HepG2 (cell line): ENCODE data around the gene CD68. TPM values are rescaled to one million over a fixed set of nuclear protein-coding genes. Genes with fewer than 3 reads are reported as not detected.

Experiments used
- ATF6 ChIP-seq: sonication (generic); formaldehyde crosslinking; conservative IDR thresholded peaks from 2 replicates; pipeline ENCODE4 v1.4.0; 2020; ENCODE audit warnings: missing genetic modification reagents
- MEF2D ChIP-seq: sonication (generic); formaldehyde crosslinking; IDR thresholded peaks from 2 replicates; pipeline ENCODE4 v1.5.1; 2020; ENCODE audit warnings: mild to moderate bottlenecking, missing genetic modification reagents
- PAX8 ChIP-seq: sonication (generic); formaldehyde crosslinking; IDR thresholded peaks from 2 replicates; pipeline ENCODE4 v1.8.0; 2022; ENCODE audit warnings: mild to moderate bottlenecking, missing genetic modification reagents, borderline replicate concordance
- POLR2AphosphoS2 ChIP-seq: IDR thresholded peaks from 2 replicates; pipeline ENCODE4 v1.6.1; 2011; ENCODE audit warnings: low read depth, low read length, improper control_type of control experiment
- RARA ChIP-seq: IDR thresholded peaks from 2 replicates; pipeline ENCODE4 v1.6.1; 2016; ENCODE audit warnings: missing genetic modification reagents, missing compliant biosample characterization
- SETDB1 ChIP-seq: sonication (generic); formaldehyde crosslinking; IDR thresholded peaks from 2 replicates; pipeline ENCODE4 v1.5.1; 2020; ENCODE audit warnings: missing genetic modification reagents, mild to moderate bottlenecking, borderline replicate concordance
- ZBTB3 ChIP-seq: sonication (generic); formaldehyde crosslinking; IDR thresholded peaks from 2 replicates; pipeline ENCODE4 v1.4.0; 2020; ENCODE audit warnings: low read depth, mild to moderate bottlenecking, moderate library complexity, missing genetic modification reagents, borderline replicate concordance
- ZNF12 ChIP-seq: sonication (generic); formaldehyde crosslinking; IDR thresholded peaks from 2 replicates; pipeline ENCODE4 v1.5.0; 2020; ENCODE audit warnings: missing genetic modification reagents
- ZNF225 ChIP-seq: sonication (generic); formaldehyde crosslinking; IDR thresholded peaks from 2 replicates; pipeline ENCODE4 v1.4.0; 2020; ENCODE audit warnings: mild to moderate bottlenecking, missing genetic modification reagents
- ZNF275 ChIP-seq: sonication (generic); formaldehyde crosslinking; IDR thresholded peaks from 2 replicates; pipeline ENCODE4 v1.8.0; 2022; ENCODE audit warnings: missing genetic modification reagents, mild to moderate bottlenecking, inconsistent platforms, borderline replicate concordance
- ZNF501 ChIP-seq: sonication (generic); formaldehyde crosslinking; IDR thresholded peaks from 2 replicates; pipeline ENCODE4 v1.5.1; 2020; ENCODE audit warnings: mild to moderate bottlenecking, moderate library complexity, missing genetic modification reagents
- ZNF547 ChIP-seq: sonication (generic); formaldehyde crosslinking; IDR thresholded peaks from 2 replicates; pipeline ENCODE4 v1.5.1; 2020; ENCODE audit warnings: mild to moderate bottlenecking, missing genetic modification reagents
- ZNF782 ChIP-seq: sonication (generic); formaldehyde crosslinking; IDR thresholded peaks from 2 replicates; pipeline ENCODE4 v1.4.0; 2020; ENCODE audit warnings: missing genetic modification reagents, mild to moderate bottlenecking, borderline replicate concordance
- polyA plus RNA-seq, 8 experiments: library from polyadenylated mRNA; depleted of rRNA in 3 of 8; stranded (reverse) in 7 of 8; unstranded in 1 of 8; fragments of >200 nt; fragmentation: Illumina TruSeq in 4 of 8; extraction: Trizol in 4 of 8; gene quantifications; 2 replicates each; pipeline versions ENCODE4 v1.2.1 to v1.2.3, GENCODE V29; 2011 to 2016; ENCODE audit warnings: low read depth in 4 of 8, missing spikeins in 1 of 8, mixed read lengths in 1 of 8; ENCODE audit not compliant: insufficient read depth in 1 of 8
- total RNA-seq, 5 experiments: library from RNA; depleted of rRNA; stranded (reverse); fragments of >200 nt; fragmentation: Illumina TruSeq; extraction: Trizol; gene quantifications; 2 replicates each; pipeline ENCODE4 v1.2.3, GENCODE V29; 2016; ENCODE audit warnings: low read depth in 1 of 5
- TF ChIP-seq, protein P1 (sequence below): sonication (generic); formaldehyde crosslinking; IDR thresholded peaks from 2 replicates; pipeline ENCODE4 v1.4.0; 2020; ENCODE audit warnings: missing genetic modification reagents
- TF ChIP-seq, protein P2 (sequence below): sonication (generic); formaldehyde crosslinking; conservative IDR thresholded peaks from 2 replicates; pipeline ENCODE4 v1.8.1; 2023; ENCODE audit warnings: missing genetic modification reagents
- TF ChIP-seq, protein P3 (sequence below): IDR thresholded peaks from 2 replicates; pipeline ENCODE4 v1.6.1; 2016; ENCODE audit warnings: control low read depth

Gene CD68
- total and polyA plus RNA-seq, 2 of the 13 experiments (the other 11 are each of a cell fraction or from before 2014, with no cell fraction given) = 10.3 to 104 TPM

GRCh38 chr17:7579834-7580603, 581 bp downstream of the CD68 start (continued):
- no peak for TF ChIP-seq MEF2D (CRISPR knock-in tag)
- no peak for TF ChIP-seq SETDB1 (CRISPR knock-in tag)
- TF ChIP-seq ZNF12 (CRISPR knock-in tag) = no peak
- TF ChIP-seq RARA = no peak
- TF ChIP-seq, protein P1, sequence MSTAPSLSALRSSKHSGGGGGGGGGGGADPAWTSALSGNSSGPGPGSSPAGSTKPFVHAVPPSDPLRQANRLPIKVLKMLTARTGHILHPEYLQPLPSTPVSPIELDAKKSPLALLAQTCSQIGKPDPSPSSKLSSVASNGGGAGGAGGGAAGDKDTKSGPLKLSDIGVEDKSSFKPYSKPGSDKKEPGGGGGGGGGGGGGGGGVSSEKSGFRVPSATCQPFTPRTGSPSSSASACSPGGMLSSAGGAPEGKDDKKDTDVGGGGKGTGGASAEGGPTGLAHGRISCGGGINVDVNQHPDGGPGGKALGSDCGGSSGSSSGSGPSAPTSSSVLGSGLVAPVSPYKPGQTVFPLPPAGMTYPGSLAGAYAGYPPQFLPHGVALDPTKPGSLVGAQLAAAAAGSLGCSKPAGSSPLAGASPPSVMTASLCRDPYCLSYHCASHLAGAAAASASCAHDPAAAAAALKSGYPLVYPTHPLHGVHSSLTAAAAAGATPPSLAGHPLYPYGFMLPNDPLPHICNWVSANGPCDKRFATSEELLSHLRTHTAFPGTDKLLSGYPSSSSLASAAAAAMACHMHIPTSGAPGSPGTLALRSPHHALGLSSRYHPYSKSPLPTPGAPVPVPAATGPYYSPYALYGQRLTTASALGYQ (CRISPR knock-in tag) = no peak
- no peak for TF ChIP-seq ATF6 (CRISPR knock-in tag)
- no peak for TF ChIP-seq ZNF225
- 0 out of 2 replicates have a peak, but pooled peaks have one; percentile 36 for TF ChIP-seq PAX8
- TF ChIP-seq ZNF501 (CRISPR knock-in tag) = no peak
- no peak; the same call in 1 of the 2 replicates for TF ChIP-seq ZNF547
- no peak for TF ChIP-seq ZNF782 (CRISPR knock-in tag)
- TF ChIP-seq, protein P2, sequence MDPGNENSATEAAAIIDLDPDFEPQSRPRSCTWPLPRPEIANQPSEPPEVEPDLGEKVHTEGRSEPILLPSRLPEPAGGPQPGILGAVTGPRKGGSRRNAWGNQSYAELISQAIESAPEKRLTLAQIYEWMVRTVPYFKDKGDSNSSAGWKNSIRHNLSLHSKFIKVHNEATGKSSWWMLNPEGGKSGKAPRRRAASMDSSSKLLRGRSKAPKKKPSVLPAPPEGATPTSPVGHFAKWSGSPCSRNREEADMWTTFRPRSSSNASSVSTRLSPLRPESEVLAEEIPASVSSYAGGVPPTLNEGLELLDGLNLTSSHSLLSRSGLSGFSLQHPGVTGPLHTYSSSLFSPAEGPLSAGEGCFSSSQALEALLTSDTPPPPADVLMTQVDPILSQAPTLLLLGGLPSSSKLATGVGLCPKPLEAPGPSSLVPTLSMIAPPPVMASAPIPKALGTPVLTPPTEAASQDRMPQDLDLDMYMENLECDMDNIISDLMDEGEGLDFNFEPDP (CRISPR knock-in tag) = 0 out of 2 replicates have a peak, but pooled peaks have one; percentile 55
- TF ChIP-seq, protein P3, sequence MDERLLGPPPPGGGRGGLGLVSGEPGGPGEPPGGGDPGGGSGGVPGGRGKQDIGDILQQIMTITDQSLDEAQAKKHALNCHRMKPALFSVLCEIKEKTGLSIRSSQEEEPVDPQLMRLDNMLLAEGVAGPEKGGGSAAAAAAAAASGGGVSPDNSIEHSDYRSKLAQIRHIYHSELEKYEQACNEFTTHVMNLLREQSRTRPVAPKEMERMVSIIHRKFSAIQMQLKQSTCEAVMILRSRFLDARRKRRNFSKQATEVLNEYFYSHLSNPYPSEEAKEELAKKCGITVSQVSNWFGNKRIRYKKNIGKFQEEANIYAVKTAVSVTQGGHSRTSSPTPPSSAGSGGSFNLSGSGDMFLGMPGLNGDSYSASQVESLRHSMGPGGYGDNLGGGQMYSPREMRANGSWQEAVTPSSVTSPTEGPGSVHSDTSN (CRISPR knock-in tag) = no peak
- no peak for TF ChIP-seq POLR2AphosphoS2
- no peak for TF ChIP-seq ZBTB3 (CRISPR knock-in tag)
- TF ChIP-seq ZNF275 (CRISPR knock-in tag) = no peak
